ENCODE data around the gene AKAP3.

DNA sequence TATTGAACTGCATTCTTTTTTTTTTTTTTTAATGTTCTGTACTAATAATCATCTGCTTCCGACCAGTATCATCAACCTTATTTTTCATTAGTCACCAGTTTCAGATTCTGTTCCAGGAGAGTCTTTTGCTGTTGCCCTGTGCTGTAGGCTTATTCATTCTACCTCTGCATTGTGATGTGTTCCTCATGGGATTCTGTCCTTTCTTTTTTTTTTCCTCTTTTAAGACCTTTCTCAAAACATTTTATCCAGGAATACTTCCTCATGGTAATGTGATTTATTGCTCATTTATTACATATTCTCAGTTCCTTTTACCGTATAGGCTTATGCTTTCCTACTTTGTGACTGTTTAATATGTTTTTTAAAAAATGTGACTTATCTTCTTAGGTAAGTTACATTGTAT, 4.8 kb upstream of the AKAP3 start:
- TF ChIP-seq CTCF (conservative IDR thresholded peaks at IDR 0.05; ENCODE audit: low read depth in 2 of 2) (no peak), POLR2AphosphoS5 (IDR thresholded peaks at IDR 0.05; ENCODE audit: low read depth) (no peak)
